GM21390 (cell line): ENCODE measurements around the gene PDP2.
"Not testable (repeated sequence)": the region's sequence is repeated elsewhere in the genome, so short reads cannot be mapped to it uniquely, and the experiment has no call there.

ENCODE experiments used
- ATAC-seq: cut with Tn5 transposase; IDR thresholded peaks from one replicate; pipeline ENCODE4 v1.9.1; 2021; ENCODE audit not compliant: unreplicated experiment

PDP2 gene

DNA sequence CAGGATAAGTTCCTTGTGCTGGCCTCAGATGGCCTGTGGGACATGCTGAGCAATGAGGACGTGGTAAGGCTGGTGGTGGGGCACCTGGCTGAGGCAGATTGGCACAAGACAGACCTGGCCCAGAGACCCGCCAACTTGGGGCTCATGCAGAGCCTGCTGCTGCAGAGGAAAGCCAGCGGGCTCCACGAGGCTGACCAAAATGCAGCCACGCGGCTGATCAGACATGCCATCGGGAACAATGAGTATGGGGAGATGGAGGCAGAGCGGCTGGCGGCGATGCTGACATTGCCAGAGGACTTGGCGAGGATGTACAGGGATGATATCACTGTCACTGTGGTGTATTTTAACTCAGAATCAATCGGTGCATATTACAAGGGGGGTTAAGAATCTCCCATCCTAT, 5.2 kb downstream of the PDP2 start:
- no peak for ATAC-seq

DNA sequence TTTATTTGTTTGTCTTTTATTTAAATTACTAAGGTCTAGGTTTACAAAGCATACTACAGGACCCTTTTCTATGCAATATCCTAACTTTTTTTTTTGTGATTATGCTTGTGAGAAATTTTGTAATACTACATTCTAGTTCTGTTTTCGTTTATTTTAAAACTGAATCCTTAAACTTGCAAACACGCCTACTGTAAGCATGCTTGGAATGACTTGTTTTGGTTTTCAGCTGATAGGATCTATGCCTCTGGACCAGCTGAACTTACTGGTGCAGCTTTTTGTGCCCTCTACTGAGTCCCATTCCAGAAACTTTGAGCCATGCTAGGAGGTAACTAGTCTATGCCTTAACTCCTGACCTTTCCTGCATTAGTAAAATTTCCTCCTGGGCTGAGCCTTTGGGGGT, 6.0 kb downstream of the PDP2 start:
- no peak for ATAC-seq

DNA sequence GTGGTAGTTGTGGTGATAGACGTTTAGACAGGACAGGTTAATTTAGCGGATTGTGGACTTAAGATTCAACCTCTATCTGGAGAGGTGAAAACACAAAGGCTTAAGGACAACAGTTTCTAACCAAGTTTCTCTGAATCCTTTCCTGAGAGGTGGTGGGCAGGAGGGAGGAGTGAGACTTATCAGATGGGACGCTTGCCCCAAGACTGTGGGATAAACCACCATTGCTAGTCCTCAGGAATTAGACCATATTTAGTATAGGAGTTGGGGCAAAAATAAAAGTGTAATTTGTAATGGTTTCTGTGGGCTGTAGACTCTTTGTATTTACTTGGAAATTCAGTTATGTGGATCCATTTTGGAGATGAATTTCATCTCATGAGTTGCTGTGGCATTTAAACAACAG, 6.6 kb downstream of the PDP2 start:
- ATAC-seq, result no peak

- no peak for ATAC-seq
These were observed 8.6 kb downstream of the PDP2 start for GRCh38 chr16:66888647-66889615.

DNA sequence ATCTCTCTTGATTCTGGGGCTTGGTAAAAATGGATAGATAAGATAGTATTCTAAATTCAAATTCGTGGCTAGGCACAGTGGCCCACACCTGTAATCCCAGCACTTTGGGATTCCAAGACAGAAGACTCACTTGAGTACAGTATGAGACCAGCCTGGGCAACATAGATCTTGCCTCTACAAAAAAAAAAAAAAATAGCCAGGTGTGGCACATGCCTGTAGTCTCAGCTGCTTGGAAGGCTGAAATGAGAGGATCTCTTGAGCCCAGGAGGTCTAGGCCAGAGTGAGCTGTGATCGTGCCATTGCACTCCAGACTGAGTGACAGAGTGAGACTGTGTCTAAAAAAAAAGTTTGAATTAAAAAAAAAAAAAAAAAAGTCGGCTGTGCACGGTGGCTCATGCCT, 9.3 kb downstream of the PDP2 start:
- ATAC-seq, result no peak

DNA sequence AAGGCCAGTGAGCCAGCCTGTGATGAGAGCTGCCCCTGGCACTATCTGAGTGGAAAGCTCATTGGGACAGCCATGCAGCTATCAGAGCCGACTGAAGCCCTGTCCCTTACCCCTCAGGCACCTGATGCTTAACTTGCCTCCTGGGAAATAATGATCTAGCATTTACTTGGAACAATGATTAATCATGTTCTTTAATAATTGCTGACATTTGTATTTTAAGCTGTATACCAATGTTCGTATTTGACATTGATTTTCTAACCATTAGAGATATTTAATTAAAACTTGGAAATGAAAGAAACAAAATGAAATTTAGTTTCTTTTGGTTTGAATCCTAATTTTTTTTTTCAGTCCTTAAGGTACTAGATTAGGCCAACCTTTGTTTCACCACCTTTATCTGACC, 10.5 kb downstream of the PDP2 start:
- no peak for ATAC-seq

GRCh38 chr16:66891360-66891759, 11.0 kb downstream of the PDP2 start:
- no peak for ATAC-seq

- no peak for ATAC-seq
These were observed 11.5 kb downstream of the PDP2 start for GRCh38 chr16:66891797-66892196.

DNA sequence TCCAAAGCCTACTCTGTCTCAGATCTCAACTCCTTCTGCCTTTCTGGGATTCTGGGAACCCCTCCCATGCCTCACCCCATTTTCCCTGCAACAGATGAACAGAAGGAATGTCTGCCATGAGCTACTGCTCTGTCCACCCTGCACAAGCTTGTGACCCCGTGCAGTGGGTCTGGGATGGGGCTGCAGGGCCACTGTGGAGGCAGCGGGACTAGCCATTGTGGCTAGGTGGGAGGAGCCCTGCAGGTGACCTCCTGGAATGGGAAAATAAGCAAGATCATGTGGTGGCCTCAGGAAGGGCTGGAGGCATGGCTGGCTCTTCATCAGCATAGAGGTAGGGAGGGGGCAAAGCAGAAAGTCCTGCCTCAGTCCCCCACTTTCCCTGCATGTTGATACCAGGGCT, 13.7 kb downstream of the PDP2 start:
- ATAC-seq, result no peak

DNA sequence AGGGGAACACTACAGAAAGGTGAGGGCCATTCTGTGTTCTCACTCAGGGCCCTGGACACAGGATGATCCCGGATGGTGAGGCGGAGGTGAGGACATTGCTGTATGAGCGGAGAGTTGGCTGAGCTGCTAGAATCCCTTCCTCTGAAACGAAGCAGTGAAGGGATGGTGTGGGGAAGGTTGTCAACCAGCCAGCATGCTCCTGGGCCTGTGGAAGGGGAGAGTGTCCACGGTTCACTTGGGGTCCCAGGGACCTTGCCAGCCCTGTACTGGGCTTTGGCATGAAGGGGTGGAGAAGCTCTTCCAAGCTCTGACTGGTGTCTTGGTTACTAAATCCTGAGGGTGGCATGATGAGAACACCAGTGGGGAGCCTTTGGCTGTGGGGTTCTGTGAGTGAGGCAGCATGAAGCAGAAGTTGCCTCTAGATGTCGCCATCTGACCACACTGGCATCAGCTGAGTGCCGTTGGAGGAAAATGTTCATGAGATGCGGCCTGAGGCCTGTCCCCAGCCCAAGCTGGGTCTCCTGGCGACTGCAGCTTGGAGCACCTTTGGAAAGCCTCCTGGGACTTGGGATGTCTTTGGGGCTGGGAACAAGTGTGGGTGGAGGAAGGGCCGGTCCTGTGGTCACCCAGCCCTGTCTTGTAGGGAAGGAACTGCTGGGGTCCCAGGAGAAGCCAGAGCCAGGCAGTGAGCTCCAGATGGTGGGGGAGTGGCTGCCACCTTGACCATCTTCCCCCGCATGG, 14.8 kb downstream of the PDP2 start:
- ATAC-seq, result peak; percentile 69

GRCh38 chr16:66895689-66895979, 15.3 kb downstream of the PDP2 start:
- ATAC-seq, result no peak

GRCh38 chr16:66895999-66896398, 15.7 kb downstream of the PDP2 start:
- no peak for ATAC-seq

DNA sequence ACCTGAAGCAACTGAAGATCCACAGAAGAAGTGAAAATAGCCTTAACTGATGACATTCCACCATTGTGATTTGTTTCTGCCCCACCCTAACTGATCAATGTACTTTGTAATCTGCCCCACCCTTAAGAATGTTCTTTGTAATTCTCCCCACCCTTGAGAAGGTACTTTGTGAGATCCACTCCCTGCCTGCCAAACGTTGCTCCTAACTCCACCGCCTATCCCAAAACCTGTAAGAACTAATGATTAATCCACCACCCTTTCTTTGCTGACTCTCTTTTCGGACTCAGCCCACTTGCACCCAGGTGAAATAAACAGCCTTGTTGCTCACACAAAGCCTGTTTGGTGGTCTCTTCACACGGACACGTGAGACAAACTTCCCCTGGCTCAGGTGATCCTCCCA, 16.4 kb downstream of the PDP2 start:
- not testable (repeated sequence) for ATAC-seq

DNA sequence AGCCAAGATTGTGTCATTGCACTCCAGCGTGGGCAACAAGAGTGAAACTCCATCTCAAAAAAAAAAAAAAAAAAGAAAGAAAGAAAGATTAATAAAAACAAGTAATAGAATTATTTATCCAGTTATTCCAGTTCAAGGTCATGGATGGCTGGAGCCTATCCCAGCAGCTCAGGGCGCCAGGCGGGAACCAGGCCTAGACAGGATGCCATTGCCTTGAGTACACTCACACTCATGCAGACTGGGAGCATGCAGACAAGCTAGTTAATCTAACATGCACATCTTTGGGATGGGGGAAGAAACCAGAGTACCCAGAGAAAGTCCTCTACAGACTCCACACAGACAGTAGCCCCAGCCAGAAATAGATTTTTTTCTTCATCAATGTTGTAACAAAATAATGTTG, 17.9 kb downstream of the PDP2 start:
- ATAC-seq, result no peak

DNA sequence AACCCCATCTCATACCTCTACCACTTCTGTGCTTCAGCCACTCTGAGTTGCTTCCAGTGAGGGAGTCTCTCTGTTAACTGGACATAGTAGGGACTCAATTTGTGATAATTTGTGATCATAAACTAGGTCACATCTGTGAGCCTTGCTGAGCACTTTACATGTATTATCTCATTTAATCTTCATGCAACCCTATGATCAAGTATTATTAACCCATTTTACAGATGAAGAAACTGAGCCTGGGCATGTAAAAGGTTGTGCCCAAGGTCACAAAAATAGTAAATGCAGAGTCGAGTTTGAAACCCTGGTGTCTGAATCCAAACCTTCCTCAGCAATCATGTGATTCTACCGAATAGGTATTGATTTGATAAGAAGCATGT, 18.6 kb downstream of the PDP2 start:
- ATAC-seq, result no peak

GRCh38 chr16:66899310-66899944, 19.1 kb downstream of the PDP2 start:
- ATAC-seq, result no peak

- ATAC-seq, result no peak
These were observed 19.8 kb downstream of the PDP2 start for GRCh38 chr16:66899945-66900710.

GRCh38 chr16:66900721-66901441, 20.6 kb downstream of the PDP2 start:
- ATAC-seq, result no peak

DNA sequence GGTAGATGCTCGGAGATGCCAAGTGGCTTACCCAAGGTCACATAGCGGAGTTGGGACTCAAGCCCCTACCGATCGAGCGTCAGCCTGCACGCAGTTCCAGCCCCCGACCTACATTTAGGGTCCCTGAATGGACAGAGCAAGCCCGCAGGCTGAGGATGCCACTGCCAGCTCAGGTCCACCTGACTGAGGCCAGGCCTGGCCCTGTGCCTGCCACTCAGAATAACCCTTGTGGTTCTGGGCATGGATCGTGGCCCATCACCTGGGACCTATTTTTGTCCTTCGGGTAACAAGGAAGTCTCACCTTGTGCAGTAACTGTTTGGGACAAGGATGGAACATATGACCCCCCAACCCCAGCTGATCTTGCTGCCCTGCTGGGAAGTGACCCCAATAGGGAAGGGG, 21.3 kb downstream of the PDP2 start:
- no peak for ATAC-seq

- no peak for ATAC-seq
These were observed 22.6 kb downstream of the PDP2 start for GRCh38 chr16:66902648-66903543.
